TTC549 (cell line): ENCODE measurements around the gene SLAMF8.

Source experiments
- FAIRE-seq: peaks from 2 replicates; lab custom pipeline; 2012; peaks lifted over from hg19 to GRCh38; lab: Jason Lieb, UNC

Gene SLAMF8

GRCh38 chr1:159826441-159827101 lies at the start of gene SLAMF8:
Gene SLAMF8, plus strand, starts transcription at chr1:159826873. Its CDS starts 26 bp downstream, at chr1:159826899.
- FAIRE-seq = no peak

- no peak for FAIRE-seq
Observed at GRCh38 chr1:159778266-159778665, 48.4 kb upstream of the SLAMF8 start.

- FAIRE-seq = no peak
Observed at GRCh38 chr1:159779403-159779851, 47.2 kb upstream of the SLAMF8 start.

- FAIRE-seq = peak; percentile 99
Observed at GRCh38 chr1:159780583-159781582, 45.8 kb upstream of the SLAMF8 start, which contains the start of gene DUSP23. Gene DUSP23, plus strand, starts transcription at chr1:159780962. Its CDS starts 139 bp downstream, at chr1:159781101.

GRCh38 chr1:159781992-159782391 lies 44.7 kb upstream of the SLAMF8 start:
- FAIRE-seq = no peak

- FAIRE-seq = no peak
Observed at GRCh38 chr1:159783724-159784123, 42.9 kb upstream of the SLAMF8 start.

GRCh38 chr1:159786465-159786864 lies 40.2 kb upstream of the SLAMF8 start:
- FAIRE-seq = no peak

GRCh38 chr1:159786966-159787365 lies 39.7 kb upstream of the SLAMF8 start:
- no peak for FAIRE-seq

GRCh38 chr1:159790237-159790917 lies 36.3 kb upstream of the SLAMF8 start:
- no peak for FAIRE-seq

- no peak for FAIRE-seq
Observed at GRCh38 chr1:159791031-159791430, 35.6 kb upstream of the SLAMF8 start.

- FAIRE-seq = no peak
Observed at GRCh38 chr1:159791461-159791860, 35.2 kb upstream of the SLAMF8 start.

GRCh38 chr1:159795534-159795933 lies 31.1 kb upstream of the SLAMF8 start:
- FAIRE-seq = no peak

GRCh38 chr1:159798893-159799292 lies 27.8 kb upstream of the SLAMF8 start:
- peak; percentile 98 for FAIRE-seq

GRCh38 chr1:159799446-159799985 lies 27.2 kb upstream of the SLAMF8 start:
- FAIRE-seq = no peak

GRCh38 chr1:159800177-159800930 lies 26.3 kb upstream of the SLAMF8 start:
- no peak for FAIRE-seq

GRCh38 chr1:159802111-159802510 lies 24.6 kb upstream of the SLAMF8 start, which contains the start of gene FCRL6:
Gene FCRL6, plus strand, starts transcription at chr1:159802360. Its CDS starts 65 bp downstream, at chr1:159802425.
- FAIRE-seq = no peak

GRCh38 chr1:159803956-159804689 lies 22.6 kb upstream of the SLAMF8 start:
- no peak for FAIRE-seq

- FAIRE-seq = no peak
Observed at GRCh38 chr1:159804924-159805323, 21.7 kb upstream of the SLAMF8 start.

GRCh38 chr1:159815926-159816325 lies 10.7 kb upstream of the SLAMF8 start:
- no peak for FAIRE-seq

- no peak for FAIRE-seq
Observed at GRCh38 chr1:159817276-159818041, 9.2 kb upstream of the SLAMF8 start.
